ENCODE measurements around the gene CCDC158. TPM values are rescaled to one million over a fixed set of nuclear protein-coding genes. Genes with fewer than 3 reads are reported as not detected.

CCDC158 gene
- total RNA-seq, 4 donors from 2014 or later, result not detected

DNA sequence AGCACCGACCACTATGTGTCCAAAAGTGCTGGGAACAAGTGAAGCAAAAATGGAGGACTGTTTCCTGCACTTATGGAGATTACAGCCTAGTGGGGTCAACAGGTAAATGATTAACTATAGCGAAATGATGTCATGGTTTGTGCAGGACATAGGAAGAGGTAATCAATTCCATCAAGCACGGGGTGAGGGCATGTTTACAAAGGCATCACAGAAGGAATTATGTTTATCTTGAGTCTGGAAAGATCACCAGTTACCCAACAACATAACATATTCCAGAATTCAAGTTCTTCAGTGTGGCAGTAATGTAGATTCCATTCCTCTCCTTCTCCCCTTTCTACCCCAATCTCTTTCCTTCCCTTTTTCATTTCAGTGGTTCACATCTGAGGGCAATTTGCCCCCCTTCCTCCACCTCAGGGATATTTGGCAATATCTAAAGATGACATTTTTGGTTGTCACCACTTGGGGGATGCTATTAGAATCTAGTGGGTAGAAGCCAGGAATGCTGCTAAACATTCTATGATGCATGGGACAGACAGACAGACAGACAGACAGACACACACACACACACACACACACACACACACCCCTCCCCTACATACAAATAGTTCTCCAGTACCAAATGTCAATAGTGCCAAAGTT lies 145.3 kb downstream of the CCDC158 start:
- H3K36me3 ChIP-seq, result no peaks in the 10 kb centered on the region
- no peak overlapping the region for H3K4me3 ChIP-seq
- no peak overlapping the region for H3K27ac ChIP-seq
- DNase-seq, result no peak
- no peaks in the 10 kb centered on the region for H3K4me1 ChIP-seq
- TF ChIP-seq, protein P1, sequence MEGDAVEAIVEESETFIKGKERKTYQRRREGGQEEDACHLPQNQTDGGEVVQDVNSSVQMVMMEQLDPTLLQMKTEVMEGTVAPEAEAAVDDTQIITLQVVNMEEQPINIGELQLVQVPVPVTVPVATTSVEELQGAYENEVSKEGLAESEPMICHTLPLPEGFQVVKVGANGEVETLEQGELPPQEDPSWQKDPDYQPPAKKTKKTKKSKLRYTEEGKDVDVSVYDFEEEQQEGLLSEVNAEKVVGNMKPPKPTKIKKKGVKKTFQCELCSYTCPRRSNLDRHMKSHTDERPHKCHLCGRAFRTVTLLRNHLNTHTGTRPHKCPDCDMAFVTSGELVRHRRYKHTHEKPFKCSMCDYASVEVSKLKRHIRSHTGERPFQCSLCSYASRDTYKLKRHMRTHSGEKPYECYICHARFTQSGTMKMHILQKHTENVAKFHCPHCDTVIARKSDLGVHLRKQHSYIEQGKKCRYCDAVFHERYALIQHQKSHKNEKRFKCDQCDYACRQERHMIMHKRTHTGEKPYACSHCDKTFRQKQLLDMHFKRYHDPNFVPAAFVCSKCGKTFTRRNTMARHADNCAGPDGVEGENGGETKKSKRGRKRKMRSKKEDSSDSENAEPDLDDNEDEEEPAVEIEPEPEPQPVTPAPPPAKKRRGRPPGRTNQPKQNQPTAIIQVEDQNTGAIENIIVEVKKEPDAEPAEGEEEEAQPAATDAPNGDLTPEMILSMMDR (IDR thresholded peaks at IDR 0.05), result no peak
- TF ChIP-seq POLR2A (IDR thresholded peaks at IDR 0.05), result no peak
- no peaks in the 10 kb centered on the region for H3K27me3 ChIP-seq
- H3K9me3 ChIP-seq, result no peaks in the 10 kb centered on the region

DNA sequence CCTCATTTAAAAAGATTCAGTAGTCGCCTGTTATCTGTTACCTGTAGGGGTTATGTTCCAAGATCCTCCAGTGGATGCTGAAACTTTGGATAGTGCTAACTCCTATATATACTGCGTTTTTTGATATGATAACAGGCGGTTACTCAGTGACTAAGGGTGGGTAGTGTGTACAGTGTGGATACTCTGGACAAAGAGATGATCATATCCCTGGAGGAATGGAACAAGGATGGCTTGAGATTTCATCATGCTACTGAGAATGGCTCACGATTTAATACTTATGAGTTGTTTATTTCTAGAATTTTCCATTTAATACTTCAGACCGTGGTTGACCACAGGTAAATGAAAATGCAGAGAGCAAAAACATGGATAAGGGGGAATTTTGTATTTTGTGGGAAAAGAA lies 147.9 kb downstream of the CCDC158 start:
- Histone ChIP-seq H3K4me3 (no peak overlapping the region), H3K9me3 (no peaks in the 10 kb centered on the region)
- no peak for DNase-seq

DNA sequence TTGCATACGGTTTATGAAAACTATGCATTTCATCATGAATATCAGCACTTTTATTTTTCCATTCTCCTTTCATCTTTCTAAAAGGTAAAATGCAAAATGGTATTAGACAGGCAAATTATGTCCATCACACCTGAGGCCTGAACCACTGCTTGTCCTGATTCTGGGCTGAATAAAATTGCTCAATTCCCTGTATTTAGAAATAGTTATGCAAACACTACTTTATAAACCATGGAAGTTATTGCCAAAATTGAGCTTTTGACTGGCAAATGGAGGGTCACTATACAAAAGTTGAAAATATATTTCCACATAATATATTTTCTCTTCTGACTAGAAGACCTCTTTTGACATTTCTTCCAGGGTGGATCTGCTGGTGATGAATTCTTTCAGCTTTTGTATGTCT lies 148.4 kb downstream of the CCDC158 start:
- H3K4me1 ChIP-seq, result no peaks in the 10 kb centered on the region

More for the DNA sequence above, 147.9 kb downstream of the CCDC158 start:
- Histone ChIP-seq H3K36me3 (no peaks in the 10 kb centered on the region), H3K27ac (no peak overlapping the region), H3K4me1 (no peaks in the 10 kb centered on the region), H3K27me3 (no peaks in the 10 kb centered on the region)
- no peak for TF ChIP-seq POLR2A (IDR thresholded peaks at IDR 0.05)
- TF ChIP-seq, protein P1 (IDR thresholded peaks at IDR 0.05), result no peak

DNA sequence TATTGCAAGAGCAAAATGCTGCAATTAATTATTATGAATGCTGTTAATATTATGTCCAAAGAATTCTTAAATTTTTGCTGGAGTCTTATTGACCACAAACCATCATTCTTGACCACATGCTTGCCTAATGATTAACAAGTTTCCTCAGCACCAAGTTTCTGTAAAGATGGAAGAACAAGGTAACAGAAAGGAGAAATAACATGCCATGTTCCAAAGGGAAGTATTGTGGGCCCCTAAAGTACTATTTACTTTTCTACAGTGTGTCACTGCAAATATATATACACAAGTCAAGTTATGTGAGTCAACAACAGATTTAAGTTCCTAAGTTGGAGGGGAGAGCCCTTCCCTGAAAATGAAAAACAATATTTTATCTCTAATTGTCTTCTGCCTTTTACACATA lies 148.9 kb downstream of the CCDC158 start:
- DNase-seq, result no peak
- H3K27me3 ChIP-seq, result no peaks in the 10 kb centered on the region
- H3K27ac ChIP-seq, result no peak overlapping the region
- no peak overlapping the region for H3K4me3 ChIP-seq
- no peaks in the 10 kb centered on the region for H3K9me3 ChIP-seq
- TF ChIP-seq POLR2A (IDR thresholded peaks at IDR 0.05), result no peak
- TF ChIP-seq, protein P1 (IDR thresholded peaks at IDR 0.05), result no peak
- H3K36me3 ChIP-seq, result no peaks in the 10 kb centered on the region
- H3K4me1 ChIP-seq, result no peaks in the 10 kb centered on the region

More for the DNA sequence above, 148.4 kb downstream of the CCDC158 start:
- no peaks in the 10 kb centered on the region for H3K36me3 ChIP-seq
- no peak overlapping the region for H3K4me3 ChIP-seq
- TF ChIP-seq, protein P1 (IDR thresholded peaks at IDR 0.05), result no peak
- no peak for TF ChIP-seq POLR2A (IDR thresholded peaks at IDR 0.05)
- no peaks in the 10 kb centered on the region for H3K9me3 ChIP-seq
- H3K27me3 ChIP-seq, result no peaks in the 10 kb centered on the region
- DNase-seq, result no peak
- H3K27ac ChIP-seq, result no peak overlapping the region

DNA sequence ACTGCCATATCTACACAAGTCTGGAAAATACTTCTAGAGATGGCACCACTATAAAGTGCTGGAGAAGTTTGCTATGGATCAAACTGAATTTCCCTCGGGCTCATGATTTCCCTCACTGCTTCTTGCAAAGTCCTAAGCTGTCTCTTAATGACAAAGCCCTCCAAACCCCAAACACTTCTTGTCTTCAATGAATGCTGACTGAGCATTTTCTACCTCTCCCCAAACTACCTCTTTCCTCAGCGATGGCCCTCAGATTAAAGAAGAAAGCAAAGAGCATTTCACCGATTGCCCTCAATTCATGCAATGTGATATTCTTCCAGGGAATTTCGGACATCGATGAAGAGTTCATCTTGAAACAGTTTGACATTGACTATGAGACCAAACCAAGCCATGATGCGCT lies 149.7 kb downstream of the CCDC158 start:
- Histone ChIP-seq H3K9me3 (no peaks in the 10 kb centered on the region), H3K27me3 (no peaks in the 10 kb centered on the region), H3K4me3 (no peak overlapping the region), H3K4me1 (no peaks in the 10 kb centered on the region), H3K27ac (no peak overlapping the region), H3K36me3 (no peaks in the 10 kb centered on the region)
- DNase-seq, result no peak
- no peak for TF ChIP-seq POLR2A (IDR thresholded peaks at IDR 0.05)
- TF ChIP-seq, protein P1 (IDR thresholded peaks at IDR 0.05), result no peak

Data from Peyer's patch (tissue), 4 donors.